NB4 (cell line): ENCODE results near the gene TMPRSS7.

Source experiments
- POLR2A ChIP-seq: IDR thresholded peaks from 2 replicates; pipeline ENCODE4 v1.6.1; 2011; ENCODE audit warnings: mild to moderate bottlenecking; ENCODE audit not compliant: insufficient read length; ENCODE audit errors: extremely low read depth
- TF ChIP-seq, protein P1 (sequence below): IDR thresholded peaks from one replicate; pipeline ENCODE4 v1.5.1; 2012; ENCODE audit warnings: low read depth, low read length
- TF ChIP-seq, protein P2 (sequence below): IDR thresholded peaks from 2 replicates; pipeline ENCODE4 v1.6.1; 2011; ENCODE audit warnings: low read depth, low read length

DNA sequence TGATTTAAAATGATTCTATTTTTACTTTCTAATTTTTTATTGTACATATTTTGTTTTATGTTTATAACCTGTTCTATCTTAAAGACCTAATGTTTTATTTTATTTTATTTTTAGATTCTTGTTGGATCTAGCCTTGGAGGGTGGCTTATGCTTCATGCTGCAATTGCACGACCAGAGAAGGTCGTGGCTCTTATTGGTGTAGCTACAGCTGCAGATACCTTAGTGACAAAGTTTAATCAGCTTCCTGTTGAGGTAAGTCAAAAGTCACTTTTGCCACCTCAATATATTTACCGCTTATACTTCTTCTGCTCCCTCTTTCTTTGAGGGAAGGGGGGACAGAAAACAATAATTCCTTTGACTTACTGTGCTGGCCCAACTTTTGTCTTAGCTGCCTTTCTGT lies 47.7 kb upstream of the TMPRSS7 start:
- TF ChIP-seq, protein P1, sequence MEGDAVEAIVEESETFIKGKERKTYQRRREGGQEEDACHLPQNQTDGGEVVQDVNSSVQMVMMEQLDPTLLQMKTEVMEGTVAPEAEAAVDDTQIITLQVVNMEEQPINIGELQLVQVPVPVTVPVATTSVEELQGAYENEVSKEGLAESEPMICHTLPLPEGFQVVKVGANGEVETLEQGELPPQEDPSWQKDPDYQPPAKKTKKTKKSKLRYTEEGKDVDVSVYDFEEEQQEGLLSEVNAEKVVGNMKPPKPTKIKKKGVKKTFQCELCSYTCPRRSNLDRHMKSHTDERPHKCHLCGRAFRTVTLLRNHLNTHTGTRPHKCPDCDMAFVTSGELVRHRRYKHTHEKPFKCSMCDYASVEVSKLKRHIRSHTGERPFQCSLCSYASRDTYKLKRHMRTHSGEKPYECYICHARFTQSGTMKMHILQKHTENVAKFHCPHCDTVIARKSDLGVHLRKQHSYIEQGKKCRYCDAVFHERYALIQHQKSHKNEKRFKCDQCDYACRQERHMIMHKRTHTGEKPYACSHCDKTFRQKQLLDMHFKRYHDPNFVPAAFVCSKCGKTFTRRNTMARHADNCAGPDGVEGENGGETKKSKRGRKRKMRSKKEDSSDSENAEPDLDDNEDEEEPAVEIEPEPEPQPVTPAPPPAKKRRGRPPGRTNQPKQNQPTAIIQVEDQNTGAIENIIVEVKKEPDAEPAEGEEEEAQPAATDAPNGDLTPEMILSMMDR, result no peak
- no peak for TF ChIP-seq POLR2A
- TF ChIP-seq, protein P2, sequence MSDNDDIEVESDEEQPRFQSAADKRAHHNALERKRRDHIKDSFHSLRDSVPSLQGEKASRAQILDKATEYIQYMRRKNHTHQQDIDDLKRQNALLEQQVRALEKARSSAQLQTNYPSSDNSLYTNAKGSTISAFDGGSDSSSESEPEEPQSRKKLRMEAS, result no peak
